Small intestine (tissue), 7 donors: ENCODE data around the gene AJAP1. TPM values are rescaled to one million over a fixed set of nuclear protein-coding genes. Genes with fewer than 3 reads are reported as not detected.

Experiments used
- DNase-seq, 2 donors: peaks; one replicate each; pipeline versions ENCODE4 v3.0.0 to v3.0.0-alpha.2; 2013
- FAIRE-seq: peaks from 2 replicates; lab custom pipeline; 2012; peaks lifted over from hg19 to GRCh38; lab: Jason Lieb, UNC
- H3K27ac ChIP-seq, 3 donors: one replicate each; pipeline ENCODE4 v1.5.1; 2013; ENCODE audit warnings: low read length in 2 of 3, mild to moderate bottlenecking in 2 of 3, control low read depth in 1 of 3, inconsistent platforms in 1 of 3, low read depth in 1 of 3, moderate library complexity in 1 of 3
- H3K27me3 ChIP-seq, 3 donors: one replicate each; pipeline ENCODE4 v1.6.1; 2013; ENCODE audit warnings: low read length in 3 of 3, inconsistent platforms in 1 of 3; ENCODE audit not compliant: control insufficient read depth in 3 of 3, insufficient read depth in 3 of 3
- H3K36me3 ChIP-seq, 3 donors: one replicate each; pipeline ENCODE4 v1.6.1; 2013; ENCODE audit warnings: low read length in 3 of 3, inconsistent platforms in 1 of 3, low read depth in 1 of 3, mild to moderate bottlenecking in 1 of 3, moderate library complexity in 1 of 3; ENCODE audit not compliant: control insufficient read depth in 3 of 3, insufficient read depth in 2 of 3
- H3K4me1 ChIP-seq, 3 donors: one replicate each; pipeline ENCODE4 v1.6.1; 2013; ENCODE audit warnings: low read length in 2 of 3, inconsistent platforms in 1 of 3, low read depth in 1 of 3, mild to moderate bottlenecking in 1 of 3, moderate library complexity in 1 of 3; ENCODE audit not compliant: control insufficient read depth in 3 of 3, insufficient read depth in 2 of 3
- H3K4me3 ChIP-seq, 3 donors: one replicate each; pipeline ENCODE4 v1.5.1; 2013; ENCODE audit warnings: low read length in 3 of 3, control low read depth in 1 of 3, inconsistent platforms in 1 of 3, low read depth in 1 of 3, mild to moderate bottlenecking in 1 of 3, moderate library complexity in 1 of 3
- H3K9me3 ChIP-seq, 2 donors: one replicate each; pipeline ENCODE4 v1.6.1; 2013; ENCODE audit warnings: low read depth in 1 of 2, low read length in 1 of 2; ENCODE audit not compliant: control insufficient read depth in 2 of 2, insufficient read depth in 1 of 2
- WGBS, 3 donors: extraction: QIAGEN DNeasy Blood & Tissue Kit; methylation state at CpG; one replicate each; pipeline ENCODE4 v1.1.7; 2013; 5-methylcytosine and 5-hydroxymethylcytosine counted together
- polyA plus RNA-seq, 4 donors: library from polyadenylated mRNA; stranded (reverse) in 3 of 4; unstranded in 1 of 4; fragments of 200-250 nt in 3 of 4; fragments of 120-200 nt in 1 of 4; gene quantifications; one replicate each; pipeline versions ENCODE4 v1.2.1 to v1.2.3, GENCODE V29; 2013
- donor health status: healthy with polysubstance abuse.
- donor health status: control.
- donor health status: control.
- donor health status: Bipolar disorder and iron deficiency.
- donor health status: healthy.

Gene AJAP1
- polyA plus RNA-seq, 4 donors = 0.13 to 0.27 (median 0.27) TPM; not detected in 1

DNA sequence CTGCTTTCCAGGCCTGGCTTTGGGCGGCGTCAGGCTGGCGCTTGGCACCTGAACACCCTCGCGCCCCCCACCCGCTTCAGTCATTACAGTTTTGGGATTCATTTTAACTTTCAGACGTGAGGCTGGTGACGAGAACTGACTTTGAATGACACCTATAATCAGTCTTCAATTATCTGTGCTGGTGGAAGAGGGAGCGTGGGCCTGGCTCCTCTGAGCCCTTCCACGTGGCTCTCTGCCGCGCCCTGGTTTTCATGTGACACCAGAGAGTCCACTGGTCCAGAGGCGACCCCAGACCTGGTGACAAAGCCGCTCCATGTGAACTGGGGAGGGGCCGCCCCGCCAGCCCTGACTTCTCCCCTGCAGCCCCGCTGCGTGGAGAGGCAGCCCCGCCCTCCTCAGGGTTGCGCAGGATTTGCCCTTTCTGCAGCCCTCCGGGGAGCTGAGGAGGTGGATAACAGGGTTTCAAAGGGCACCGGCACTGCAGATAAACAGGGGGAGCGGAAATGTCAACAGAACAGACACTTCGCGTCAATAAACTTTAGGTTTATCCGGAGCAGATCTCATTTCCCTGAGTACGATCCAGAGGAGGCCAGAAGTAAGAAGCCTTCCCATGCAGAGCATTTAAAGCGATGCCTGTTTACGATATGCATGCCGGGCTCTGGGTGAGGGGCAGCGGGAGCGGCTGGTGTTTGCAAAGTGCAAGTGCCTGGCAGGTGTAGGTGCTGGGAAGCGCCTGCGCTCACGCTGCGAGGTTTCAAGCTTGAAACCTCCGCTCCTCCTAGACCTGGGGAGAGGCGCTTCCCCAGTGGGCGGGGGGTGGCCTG lies 56.4 kb downstream of the AJAP1 start:
- Histone ChIP-seq H3K4me3 (no peak overlapping the region), H3K9me3 (no peaks in the 10 kb centered on the region), H3K27ac (no peak overlapping the region), H3K27me3 (peaks cover 0 to 4% (median 0%) of the 10 kb centered on the region in 3 donors), H3K36me3 (no peaks in the 10 kb centered on the region), H3K4me1 (peaks cover 0 to 4% (median 0%) of the 10 kb centered on the region in 3 donors)
- no peak for FAIRE-seq
- peak; percentile 3 to 54 for DNase-seq
- WGBS, 3 donors = 13 to 23% (median 17%) methylated on average over 36 to 39 of the region's 39 CpGs

DNA sequence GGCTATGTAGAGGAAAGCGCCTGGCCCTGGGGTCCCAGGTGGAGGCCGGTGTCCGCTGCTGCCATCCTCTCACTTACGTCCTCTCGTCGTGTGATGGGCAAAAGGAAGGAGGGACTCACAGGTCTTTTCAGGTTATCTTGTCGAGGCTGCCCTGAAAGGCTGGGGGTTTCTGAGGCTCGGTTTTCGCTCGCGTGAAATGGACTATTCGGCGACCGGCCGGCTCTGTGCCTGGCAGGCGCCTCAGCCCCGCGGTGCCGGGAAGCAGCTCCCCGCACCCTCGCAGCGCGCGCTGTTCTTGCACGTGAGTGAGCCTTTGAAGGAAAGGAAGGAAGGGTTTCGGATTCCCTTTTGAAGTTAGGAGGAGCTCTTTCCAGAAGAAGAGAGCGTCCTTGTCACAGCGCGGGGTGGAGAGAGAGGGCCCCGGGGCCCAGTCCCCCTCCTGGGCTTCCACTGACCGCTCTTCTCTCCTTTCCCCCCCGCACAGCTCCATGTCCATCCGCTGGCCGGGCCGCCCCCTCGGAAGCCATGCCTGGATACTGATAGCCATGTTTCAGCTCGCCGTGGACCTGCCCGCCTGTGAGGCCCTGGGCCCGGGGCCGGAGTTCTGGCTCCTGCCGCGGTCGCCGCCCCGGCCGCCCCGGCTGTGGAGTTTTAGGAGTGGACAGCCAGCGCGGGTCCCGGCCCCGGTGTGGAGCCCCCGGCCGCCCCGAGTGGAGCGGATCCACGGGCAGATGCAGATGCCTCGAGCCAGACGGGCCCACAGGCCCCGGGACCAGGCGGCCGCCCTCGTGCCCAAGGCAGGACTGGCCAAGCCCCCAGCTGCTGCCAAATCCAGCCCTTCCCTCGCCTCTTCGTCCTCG lies 57.2 kb downstream of the AJAP1 start:
- DNase-seq (no peak), FAIRE-seq (no peak)
- H3K4me1 ChIP-seq = peaks cover 0 to 4% (median 0%) of the 10 kb centered on the region in 3 donors
- H3K27ac ChIP-seq = no peak overlapping the region
- no peaks in the 10 kb centered on the region for H3K36me3 ChIP-seq
- no peak overlapping the region for H3K4me3 ChIP-seq
- peaks cover 0 to 4% (median 0%) of the 10 kb centered on the region in 3 donors for H3K27me3 ChIP-seq
- no peaks in the 10 kb centered on the region for H3K9me3 ChIP-seq
- WGBS, 3 donors = 44 to 50% (median 46%) methylated on average over 56 to 66 of the region's 66 CpGs

DNA sequence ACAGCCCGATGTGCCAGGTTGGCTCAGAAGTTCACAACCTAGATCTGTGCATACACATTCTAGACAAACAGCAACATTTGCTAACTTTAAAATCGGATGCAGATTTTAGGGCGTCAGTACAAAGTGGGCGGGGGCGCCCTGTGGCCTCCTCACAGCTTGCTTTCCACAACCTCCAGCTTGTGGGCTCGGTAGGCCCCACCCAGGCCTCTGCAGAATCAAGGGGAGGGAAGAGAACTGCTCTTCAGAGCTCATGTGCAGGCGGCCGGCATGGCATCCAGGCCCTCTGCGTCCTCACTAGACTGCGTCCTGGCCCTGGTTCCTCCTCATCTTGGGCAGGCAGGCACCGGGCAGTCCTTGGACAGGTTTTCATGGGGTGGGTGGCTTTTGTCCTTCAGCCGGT lies 59.3 kb downstream of the AJAP1 start:
- DNase-seq (no peak), FAIRE-seq (no peak)
- Histone ChIP-seq H3K36me3 (no peaks in the 10 kb centered on the region), H3K9me3 (no peaks in the 10 kb centered on the region), H3K4me3 (no peak overlapping the region), H3K27me3 (peaks cover 0 to 4% (median 0%) of the 10 kb centered on the region in 3 donors), H3K4me1 (peaks cover 0 to 4% (median 0%) of the 10 kb centered on the region in 3 donors), H3K27ac (no peak overlapping the region)
- WGBS, 3 donors = 80 to 83% (median 80%) methylated on average over 12 of the region's 12 CpGs

DNA sequence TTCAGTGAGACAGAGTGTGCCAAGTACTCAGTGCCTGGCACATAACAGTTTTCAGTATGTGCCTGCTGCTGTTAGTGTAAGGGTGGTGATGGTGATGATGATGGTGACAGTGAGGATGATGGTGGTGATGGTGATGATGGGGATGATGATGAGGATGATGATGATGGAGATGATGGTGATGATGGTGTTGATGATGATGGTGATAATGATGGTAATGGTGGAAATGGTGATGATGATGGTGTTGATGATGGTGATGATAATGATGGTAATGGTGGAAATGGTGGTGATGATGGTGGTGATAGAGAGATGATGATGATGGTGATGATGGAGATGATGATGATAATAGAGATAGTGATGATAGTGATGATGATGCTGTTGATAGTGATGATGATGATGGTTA lies 62.0 kb downstream of the AJAP1 start:
- Histone ChIP-seq H3K4me3 (no peak overlapping the region), H3K27ac (no peak overlapping the region), H3K36me3 (no peaks in the 10 kb centered on the region), H3K4me1 (peaks cover 0 to 1% (median 0%) of the 10 kb centered on the region in 3 donors), H3K9me3 (no peaks in the 10 kb centered on the region), H3K27me3 (peaks cover 0 to 4% (median 0%) of the 10 kb centered on the region in 3 donors)
- no peak for FAIRE-seq
- no peak for DNase-seq

DNA sequence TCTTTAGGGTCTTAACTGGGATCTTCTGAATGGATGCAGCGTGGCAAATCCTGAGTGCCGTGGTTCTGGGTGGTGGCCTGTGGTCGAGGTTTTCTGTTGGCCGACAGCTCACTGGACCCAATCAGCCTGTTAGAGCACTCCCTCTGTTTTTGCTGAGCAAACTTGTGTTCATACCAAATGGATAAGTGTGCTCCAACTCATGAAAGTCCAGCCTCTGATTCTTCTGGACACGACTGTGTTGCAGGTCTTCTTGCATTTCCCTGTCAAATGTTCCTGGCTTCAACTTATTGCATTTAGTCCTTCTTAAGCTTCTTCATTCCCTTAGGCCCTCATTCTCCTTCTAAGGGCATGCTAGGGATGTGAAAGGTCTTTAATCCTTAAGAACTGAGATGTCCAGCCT lies 63.7 kb downstream of the AJAP1 start:
- Histone ChIP-seq H3K4me3 (no peak overlapping the region), H3K36me3 (no peaks in the 10 kb centered on the region), H3K4me1 (no peaks in the 10 kb centered on the region), H3K27ac (no peak overlapping the region), H3K27me3 (peaks cover 0 to 4% (median 0%) of the 10 kb centered on the region in 3 donors), H3K9me3 (no peaks in the 10 kb centered on the region)
- no peak for FAIRE-seq
- no peak for DNase-seq
- WGBS, 3 donors = 66 to 84% (median 69%) methylated on average over 5 of the region's 5 CpGs

DNA sequence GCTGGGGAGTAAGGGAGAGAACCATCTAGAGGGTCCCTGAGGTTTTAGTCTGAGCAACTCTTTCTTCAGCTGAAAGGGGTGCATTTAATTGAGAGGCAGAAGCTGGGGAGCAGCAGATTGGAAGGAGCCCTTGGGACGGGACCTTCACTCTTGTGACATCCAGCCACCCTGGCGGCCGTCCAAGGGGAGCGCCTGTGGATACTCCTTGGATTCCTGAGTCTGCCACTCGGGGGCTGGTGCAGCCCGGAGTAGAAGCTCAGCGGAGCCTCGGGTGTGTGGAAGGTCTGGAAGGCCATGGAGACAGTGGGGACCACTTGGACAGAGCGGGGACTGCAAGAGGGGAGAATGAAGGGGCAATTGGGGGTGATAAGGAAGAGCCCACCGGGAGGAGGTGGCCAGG lies 68.7 kb downstream of the AJAP1 start:
- Histone ChIP-seq H3K27ac (no peak overlapping the region), H3K9me3 (no peaks in the 10 kb centered on the region), H3K27me3 (no peaks in the 10 kb centered on the region), H3K36me3 (no peaks in the 10 kb centered on the region), H3K4me3 (no peak overlapping the region), H3K4me1 (no peaks in the 10 kb centered on the region)
- DNase-seq (no peak), FAIRE-seq (no peak)
- WGBS, 3 donors = 50 to 74% (median 70%) methylated on average over 10 of the region's 10 CpGs

DNA sequence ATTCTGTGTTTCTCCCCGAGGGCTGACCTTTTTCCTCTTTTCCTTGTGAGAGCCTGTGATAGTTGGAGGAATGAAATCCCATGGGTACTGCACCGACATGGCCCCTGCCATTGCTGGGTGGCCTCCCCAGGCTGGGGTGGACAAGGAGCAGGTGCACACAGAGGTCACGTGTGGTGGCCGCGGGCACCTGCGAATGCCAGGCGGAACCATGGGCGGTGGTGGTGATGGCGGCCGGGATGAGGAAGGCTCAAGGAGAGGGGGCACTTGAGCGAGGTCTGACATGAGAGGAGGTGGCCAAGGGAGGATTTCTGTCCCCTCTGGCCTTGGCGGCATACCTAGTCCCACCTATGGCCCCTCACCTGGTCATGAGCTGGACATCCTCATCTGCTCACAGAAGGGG lies 69.6 kb downstream of the AJAP1 start:
- no peak for FAIRE-seq
- Histone ChIP-seq H3K4me1 (no peaks in the 10 kb centered on the region), H3K36me3 (no peaks in the 10 kb centered on the region), H3K4me3 (no peak overlapping the region), H3K27me3 (no peaks in the 10 kb centered on the region), H3K9me3 (no peaks in the 10 kb centered on the region), H3K27ac (no peak overlapping the region)
- WGBS, 3 donors = 88 to 94% (median 93%) methylated on average over 12 of the region's 12 CpGs
- no peak for DNase-seq

DNA sequence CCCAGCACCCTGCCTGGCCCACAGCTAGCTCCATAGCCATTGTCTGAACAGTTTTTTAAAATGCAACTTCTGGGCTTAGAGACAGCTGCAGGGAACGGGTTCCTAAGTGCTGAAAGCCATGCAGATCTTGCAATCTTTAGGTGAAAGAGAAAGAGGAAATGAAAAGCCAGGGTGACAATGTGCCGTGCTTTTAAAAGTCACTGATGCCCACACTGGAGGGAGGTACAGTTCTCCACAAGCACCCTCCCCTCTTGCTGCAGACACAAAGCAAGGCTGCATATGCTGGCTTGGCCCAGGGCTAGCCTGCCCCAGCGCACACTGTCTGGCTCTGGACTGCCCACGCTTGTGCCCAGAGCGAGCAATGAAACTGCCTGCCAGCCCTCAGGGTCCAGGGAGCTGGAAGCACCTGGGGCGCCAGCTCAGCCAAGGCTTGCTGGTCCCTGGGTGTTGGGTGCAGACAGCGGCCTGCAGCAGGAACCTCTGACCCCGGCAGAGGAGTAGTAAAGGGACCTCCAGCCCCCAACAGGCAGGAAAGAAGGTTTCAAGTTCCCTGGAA lies 70.4 kb downstream of the AJAP1 start:
- 74 to 81% (median 81%) methylated on average over 8 of the region's 8 CpGs for WGBS, 3 donors
- H3K4me3 ChIP-seq = no peak overlapping the region
- no peak for DNase-seq
- no peak overlapping the region for H3K27ac ChIP-seq
- no peaks in the 10 kb centered on the region for H3K4me1 ChIP-seq
- FAIRE-seq = no peak
- H3K36me3 ChIP-seq = no peaks in the 10 kb centered on the region
- H3K9me3 ChIP-seq = no peaks in the 10 kb centered on the region
- no peaks in the 10 kb centered on the region for H3K27me3 ChIP-seq
